Measurements from ENCODE around the gene HNF4A.

DNA sequence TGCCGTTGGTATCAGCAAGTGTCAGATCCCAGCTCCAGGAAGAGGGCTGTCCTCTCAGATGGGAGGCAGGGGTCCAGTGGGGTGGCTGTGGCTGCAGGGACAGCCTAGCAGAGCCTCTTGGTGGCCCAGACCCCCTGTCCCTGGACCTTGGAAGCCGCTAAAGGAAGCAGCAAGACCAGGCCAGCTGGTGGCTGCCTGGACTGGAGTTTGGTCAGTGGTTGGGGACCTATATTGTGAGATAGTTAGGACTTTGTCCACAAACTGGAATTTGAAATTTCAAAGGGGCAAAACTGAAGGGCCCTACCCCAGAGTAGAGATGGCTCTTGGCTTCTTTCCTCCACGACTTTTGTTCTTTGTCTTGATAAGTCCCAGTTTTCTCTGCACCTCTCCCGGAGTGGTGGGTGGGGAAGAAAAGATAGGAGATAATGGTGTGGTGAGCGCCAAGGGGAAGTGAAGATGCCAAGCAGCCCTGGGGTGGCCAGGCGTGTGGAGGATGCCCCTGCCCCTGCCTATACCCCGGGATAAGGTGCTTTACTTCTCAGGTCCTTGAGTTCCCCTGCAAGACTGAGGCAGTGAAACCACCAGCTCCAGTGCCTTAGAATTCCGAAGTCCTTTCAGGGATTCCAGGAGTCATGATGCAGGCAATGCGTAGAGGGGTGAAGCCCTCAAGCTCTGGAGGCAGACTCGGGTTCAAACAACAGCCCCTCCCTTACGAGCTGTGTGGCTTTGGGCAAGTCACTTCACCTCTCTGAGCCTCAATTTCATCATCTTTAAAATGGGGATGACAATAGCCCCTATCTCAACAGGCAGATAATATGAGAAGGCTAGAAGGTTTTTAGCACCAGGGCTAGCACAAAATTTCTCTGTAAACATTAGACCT lies 40.2 kb downstream of the HNF4A start:
- TF ChIP-seq, protein P1, sequence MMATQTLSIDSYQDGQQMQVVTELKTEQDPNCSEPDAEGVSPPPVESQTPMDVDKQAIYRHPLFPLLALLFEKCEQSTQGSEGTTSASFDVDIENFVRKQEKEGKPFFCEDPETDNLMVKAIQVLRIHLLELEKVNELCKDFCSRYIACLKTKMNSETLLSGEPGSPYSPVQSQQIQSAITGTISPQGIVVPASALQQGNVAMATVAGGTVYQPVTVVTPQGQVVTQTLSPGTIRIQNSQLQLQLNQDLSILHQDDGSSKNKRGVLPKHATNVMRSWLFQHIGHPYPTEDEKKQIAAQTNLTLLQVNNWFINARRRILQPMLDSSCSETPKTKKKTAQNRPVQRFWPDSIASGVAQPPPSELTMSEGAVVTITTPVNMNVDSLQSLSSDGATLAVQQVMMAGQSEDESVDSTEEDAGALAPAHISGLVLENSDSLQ (IDR thresholded peaks at IDR 0.05) = no peak
- TF ChIP-seq ARNT (IDR thresholded peaks at IDR 0.05) = no peak
- TF ChIP-seq SP1 (IDR thresholded peaks at IDR 0.05) = no peak
- TF ChIP-seq HDGF (IDR thresholded peaks at IDR 0.05; ENCODE audit: borderline replicate concordance) = no peak
- no peak for TF ChIP-seq ZNF384 (IDR thresholded peaks at IDR 0.05)
- TF ChIP-seq FOXK2 (IDR thresholded peaks at IDR 0.05) = no peak
- TF ChIP-seq BHLHE40 (IDR thresholded peaks at IDR 0.05; ENCODE audit: borderline replicate concordance) = no peak
- TF ChIP-seq SUZ12 (IDR thresholded peaks at IDR 0.05) = no peak
- no peak for TF ChIP-seq ELF4 (IDR thresholded peaks at IDR 0.05)
- TF ChIP-seq FOXM1 (IDR thresholded peaks at IDR 0.05; ENCODE audit: borderline replicate concordance) = no peak
- TF ChIP-seq FOXA1 (IDR thresholded peaks at IDR 0.05) = no peak
- TF ChIP-seq L3MBTL2 (conservative IDR thresholded peaks at IDR 0.05) = no peak
- TF ChIP-seq NFRKB (IDR thresholded peaks at IDR 0.05) = no peak
